HG03025 (cell line): ENCODE data around the gene PILRA.
"Not testable (repeated sequence)": the region's sequence is repeated elsewhere in the genome, so short reads cannot be mapped to it uniquely, and the experiment has no call there.

Experiments
- ATAC-seq: cut with Tn5 transposase; IDR thresholded peaks from one replicate; pipeline ENCODE4 v1.9.1; 2021; ENCODE audit warnings: mild to moderate bottlenecking, moderate library complexity; ENCODE audit not compliant: unreplicated experiment, low FRiP score

PILRA gene

GRCh38 chr7:100357131-100357561, 16.1 kb upstream of the PILRA start:
- ATAC-seq = no peak

- no peak for ATAC-seq
Measured at GRCh38 chr7:100358027-100358856, 15.0 kb upstream of the PILRA start, which contains the start of gene PILRB. PILRB (plus strand) TSS chr7:100358117; CDS start chr7:100358303, 186 bp downstream.

- ATAC-seq = no peak
Measured at GRCh38 chr7:100358857-100359212, 14.5 kb upstream of the PILRA start.

GRCh38 chr7:100360135-100360854, 13.0 kb upstream of the PILRA start:
- ATAC-seq = no peak

- ATAC-seq = no peak
Measured at GRCh38 chr7:100363098-100363497, 10.2 kb upstream of the PILRA start.

GRCh38 chr7:100363797-100364196, 9.5 kb upstream of the PILRA start:
- ATAC-seq = not testable (repeated sequence)

- ATAC-seq = no peak
Measured at GRCh38 chr7:100364480-100364879, 8.8 kb upstream of the PILRA start.

GRCh38 chr7:100365998-100366367, 7.3 kb upstream of the PILRA start:
- not testable (repeated sequence) for ATAC-seq

- ATAC-seq = no peak
Measured at GRCh38 chr7:100366411-100367250, 6.7 kb upstream of the PILRA start.

GRCh38 chr7:100367251-100367620, 6.1 kb upstream of the PILRA start:
- no peak for ATAC-seq

- no peak for ATAC-seq
Measured at GRCh38 chr7:100367676-100368613, 5.3 kb upstream of the PILRA start.

- peak; percentile 40 for ATAC-seq
Measured at GRCh38 chr7:100369105-100369504, 4.2 kb upstream of the PILRA start.

- no peak for ATAC-seq
Measured at GRCh38 chr7:100370303-100370702, 3.0 kb upstream of the PILRA start.

GRCh38 chr7:100370746-100371145, 2.5 kb upstream of the PILRA start:
- ATAC-seq = no peak

GRCh38 chr7:100371561-100372171, 1.6 kb upstream of the PILRA start:
- no peak for ATAC-seq

GRCh38 chr7:100372256-100372655, 1.0 kb upstream of the PILRA start:
- ATAC-seq = no peak

GRCh38 chr7:100372694-100373093, 593 bp upstream of the PILRA start:
- ATAC-seq = no peak

GRCh38 chr7:100373870-100374598, 747 bp downstream of the PILRA start:
- ATAC-seq = not testable (repeated sequence)

- ATAC-seq = no peak
Measured at GRCh38 chr7:100374601-100375000, 1.3 kb downstream of the PILRA start.
